HG02678 (cell line): ENCODE results near the gene TAL1.

ENCODE experiments used
- ATAC-seq: cut with Tn5 transposase; IDR thresholded peaks from one replicate; pipeline ENCODE4 v1.9.1; 2021; ENCODE audit warnings: mild to moderate bottlenecking, moderate library complexity; ENCODE audit not compliant: unreplicated experiment

Gene TAL1

DNA sequence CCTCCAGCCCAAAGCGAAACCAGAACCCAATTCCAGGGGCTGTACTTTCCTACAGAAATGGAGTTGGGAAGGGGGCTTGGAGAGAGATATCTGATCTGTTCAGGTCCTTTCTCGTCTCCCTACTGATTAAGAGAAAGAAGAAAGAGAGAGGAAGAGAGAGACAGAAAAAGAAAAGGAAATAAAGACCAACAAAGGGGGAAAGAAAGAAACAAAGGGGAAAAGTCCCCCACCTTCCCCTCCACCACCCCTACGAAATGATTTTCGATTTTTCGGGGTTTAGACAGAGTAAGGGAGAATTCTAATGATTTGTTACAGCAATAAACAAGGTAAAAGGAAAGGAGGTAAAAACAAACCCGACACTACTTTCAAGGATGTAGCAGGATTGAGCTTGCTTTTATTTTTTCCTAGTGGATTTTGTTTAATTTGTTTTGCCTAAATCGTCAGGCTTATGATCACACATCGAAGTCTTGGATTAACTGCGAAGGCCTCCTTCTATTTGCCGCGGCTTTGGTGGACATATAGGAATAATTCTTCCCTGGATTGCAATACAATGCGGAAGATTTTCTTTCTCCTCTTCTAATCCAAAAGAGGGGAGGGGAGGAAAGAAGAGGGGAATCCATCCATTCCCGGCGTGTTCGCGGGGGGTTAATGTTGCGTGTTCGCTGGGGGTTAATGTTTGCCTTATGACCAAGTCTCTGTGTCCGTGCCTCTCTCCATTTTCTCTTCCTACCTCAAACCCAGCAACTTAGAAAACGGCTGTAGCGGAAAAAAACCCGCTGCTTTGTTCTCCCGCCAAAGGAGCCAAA is 1.9 kb downstream of the TAL1 start:
- no peak for ATAC-seq

- ATAC-seq: no peak
These were observed 2.8 kb downstream of the TAL1 start for GRCh38 chr1:47229031-47229885.

DNA sequence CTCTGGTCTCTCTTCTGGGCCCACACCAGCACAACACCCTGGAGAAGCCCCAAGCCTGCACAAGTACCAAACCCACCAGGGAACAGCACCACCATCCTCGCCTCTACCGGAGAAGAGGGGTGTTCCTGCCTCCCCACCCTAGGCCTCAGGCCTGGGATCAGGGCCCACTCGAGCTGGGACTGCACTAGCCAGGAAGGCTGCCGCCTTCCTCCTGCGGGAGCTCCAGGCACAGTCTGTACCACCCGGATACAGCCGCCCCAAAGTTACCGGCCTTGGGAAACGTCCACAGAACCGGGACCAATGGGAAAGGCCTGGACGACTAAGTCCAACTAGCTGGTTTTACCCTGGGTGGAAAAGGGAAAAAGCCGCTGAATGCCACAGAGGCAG is 3.4 kb downstream of the TAL1 start:
- no peak for ATAC-seq

DNA sequence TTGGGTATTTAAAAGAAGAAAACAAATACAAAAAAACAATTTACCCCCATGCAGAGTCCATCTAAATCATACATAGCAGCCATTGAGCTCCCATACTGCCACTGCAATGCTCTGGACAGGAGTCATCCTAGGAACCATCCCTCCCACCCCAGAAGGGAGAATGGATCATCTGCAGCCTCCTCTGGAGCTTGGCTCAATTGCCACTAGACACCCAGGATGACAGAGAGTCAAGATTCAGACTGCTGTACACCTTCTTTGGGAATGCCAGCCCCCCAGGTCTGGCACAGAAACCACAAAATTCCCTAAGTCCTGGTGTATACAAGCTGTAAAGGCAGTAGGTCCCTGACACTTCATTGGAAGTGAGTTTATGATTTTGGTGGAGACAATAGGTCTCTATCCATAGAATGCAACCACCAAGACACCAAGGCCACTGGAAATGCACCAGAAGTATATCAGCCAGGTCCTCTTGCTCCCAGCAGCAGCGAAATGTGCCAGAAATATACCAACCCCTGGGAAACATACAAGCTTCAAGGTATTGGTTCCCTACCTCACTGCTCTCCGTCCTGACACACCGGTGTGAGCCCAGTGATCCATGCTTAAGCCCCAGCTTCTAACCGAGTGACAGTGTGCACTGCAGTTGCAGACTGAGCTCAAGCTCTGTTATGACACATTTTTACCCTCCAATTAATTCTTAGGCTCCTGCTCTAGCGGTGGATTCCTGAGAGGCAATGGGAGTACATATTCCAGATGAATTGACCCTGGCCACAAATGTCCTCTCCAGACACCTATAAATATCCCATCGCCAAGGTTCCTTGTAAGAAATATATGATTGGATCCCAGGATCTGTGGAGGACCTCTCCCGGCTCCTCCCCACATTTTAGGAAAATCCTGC is 4.4 kb downstream of the TAL1 start:
- ATAC-seq: no peak

- ATAC-seq: no peak
These were observed 5.2 kb downstream of the TAL1 start for GRCh38 chr1:47226839-47227215.

DNA sequence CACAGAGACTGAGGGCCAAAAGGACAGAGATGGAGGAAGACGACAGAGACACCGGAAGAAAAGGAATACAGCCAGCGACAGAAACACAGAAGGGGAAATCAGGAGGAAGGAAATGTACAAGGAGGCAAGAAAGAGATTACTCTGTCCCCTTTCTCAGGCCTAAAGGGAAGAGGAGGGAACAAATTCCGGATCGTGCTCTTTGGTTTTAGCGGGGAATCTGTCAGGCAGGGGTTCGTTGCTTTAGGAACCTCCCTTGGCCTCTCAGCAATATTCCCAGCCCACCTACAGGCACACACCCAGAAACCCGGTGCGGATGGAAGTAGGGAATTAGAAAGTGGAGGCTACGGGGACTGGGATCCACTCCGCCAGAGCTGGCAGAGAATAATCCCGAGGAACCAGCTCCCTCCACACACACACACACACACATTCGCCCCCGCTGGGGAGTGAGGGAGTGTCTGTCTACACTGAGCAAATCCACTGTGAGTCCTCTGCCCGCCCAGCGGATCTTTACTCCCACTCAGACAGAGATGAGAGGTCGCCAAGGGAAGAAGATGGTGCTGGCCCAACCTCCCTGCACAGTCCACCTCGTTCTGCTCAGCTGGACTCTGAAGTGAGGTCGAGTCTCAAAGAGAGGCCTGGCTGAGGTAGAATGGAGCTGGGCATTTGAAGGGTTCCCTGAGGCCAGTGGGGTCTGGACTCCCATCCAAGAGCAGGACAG is 5.7 kb downstream of the TAL1 start:
- no peak for ATAC-seq

GRCh38 chr1:47225430-47226100 is 6.5 kb downstream of the TAL1 start:
- ATAC-seq: no peak

- ATAC-seq: no peak
These were observed 7.2 kb downstream of the TAL1 start for GRCh38 chr1:47224676-47225399.

DNA sequence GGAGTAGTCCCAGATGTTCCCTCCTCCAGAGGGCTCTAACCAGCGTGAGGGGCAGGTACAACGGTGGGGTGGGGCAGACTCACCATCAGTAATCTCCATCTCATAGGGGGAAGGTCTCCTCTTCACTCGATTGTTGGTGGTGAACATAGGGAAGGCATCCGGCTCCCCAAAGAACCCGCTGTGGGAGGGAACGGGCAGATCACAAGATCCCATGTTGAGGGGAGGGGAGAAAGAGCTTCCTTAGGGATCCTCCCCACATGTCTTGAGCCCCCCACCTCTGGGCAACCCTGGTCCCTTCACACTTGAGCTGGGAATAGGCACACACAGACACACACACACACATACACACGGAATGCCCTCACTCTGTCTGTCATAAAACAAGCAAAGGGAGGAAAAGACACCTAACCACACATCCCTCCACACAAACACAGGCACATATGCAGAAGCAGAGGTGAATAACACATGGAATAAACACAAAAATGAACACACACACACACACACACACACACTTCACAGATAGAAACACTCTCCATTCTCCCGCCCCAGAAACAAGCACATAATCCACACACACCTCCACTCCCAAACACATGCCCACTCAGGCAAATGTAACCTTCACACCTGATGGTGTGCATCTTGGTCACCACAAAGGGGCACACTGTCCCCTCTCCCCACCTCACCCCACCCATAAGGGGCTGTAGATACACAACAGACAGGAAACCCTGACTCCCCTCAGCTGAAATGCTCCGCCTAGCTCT is 7.9 kb downstream of the TAL1 start:
- no peak for ATAC-seq

DNA sequence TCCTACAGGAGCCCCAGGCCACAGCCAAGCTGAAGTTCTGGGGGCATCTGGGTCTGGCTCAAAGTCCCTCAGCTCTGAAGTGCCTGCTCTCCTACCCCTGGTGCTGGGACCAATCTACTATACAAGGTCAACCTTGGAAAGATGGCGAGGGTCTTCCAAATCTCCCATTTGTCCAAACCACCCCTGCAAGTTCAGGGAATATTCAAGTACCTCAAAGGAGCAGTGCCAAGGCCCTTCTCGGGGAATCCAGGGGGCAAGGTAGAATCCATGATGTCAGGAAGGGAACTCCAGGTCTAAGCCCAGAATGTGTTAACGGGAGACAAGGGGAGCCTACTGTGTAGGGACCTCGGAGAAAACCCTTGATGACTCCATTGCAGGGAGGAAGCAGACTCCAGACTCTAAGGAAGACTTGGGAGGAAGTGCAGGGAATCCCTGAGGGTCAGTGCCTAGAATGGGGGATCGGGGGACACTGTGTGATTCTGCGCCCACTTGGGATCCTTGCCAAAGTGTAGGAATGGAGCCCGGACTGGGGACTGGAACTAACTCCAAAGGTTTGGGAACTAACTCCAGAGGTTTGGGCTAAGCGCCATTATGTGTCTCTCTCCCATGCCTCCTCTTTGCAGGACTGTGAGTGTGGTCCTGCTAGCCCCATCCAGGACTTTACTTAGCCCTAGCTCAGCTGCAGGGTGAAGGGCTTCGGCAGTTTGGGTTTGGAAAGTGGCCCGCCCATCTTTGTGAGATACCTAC is 8.7 kb downstream of the TAL1 start:
- ATAC-seq: no peak

- ATAC-seq: no peak
These were observed 9.5 kb downstream of the TAL1 start for GRCh38 chr1:47222476-47222875.

DNA sequence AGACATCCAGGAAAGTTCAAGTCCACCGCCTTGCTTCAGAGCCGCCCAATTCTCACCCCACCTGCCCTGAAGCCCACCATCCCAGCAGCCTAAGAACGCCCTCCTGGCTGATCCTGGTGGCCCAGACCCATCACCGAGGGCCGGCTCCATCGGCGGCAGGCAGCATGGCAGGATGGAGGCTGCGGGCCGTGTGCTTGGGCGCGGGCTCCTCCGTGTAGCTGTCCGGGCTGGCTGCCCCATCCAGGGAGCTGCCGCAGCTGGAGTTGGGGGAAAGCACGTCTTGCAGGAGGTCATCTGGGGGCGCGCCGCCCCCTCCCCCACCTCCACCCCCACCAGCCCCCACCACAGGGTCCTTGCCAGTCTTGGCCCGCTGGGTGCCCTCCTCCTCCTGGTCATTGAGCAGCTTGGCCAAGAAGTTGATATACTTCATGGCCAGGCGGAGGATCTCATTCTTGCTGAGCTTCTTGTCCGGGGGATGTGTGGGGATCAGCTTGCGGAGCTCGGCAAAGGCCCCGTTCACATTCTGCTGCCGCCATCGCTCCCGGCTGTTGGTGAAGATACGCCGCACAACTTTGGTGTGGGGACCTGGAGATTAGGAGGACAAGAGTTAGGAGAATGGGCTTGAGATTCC is 12.3 kb downstream of the TAL1 start:
- no peak for ATAC-seq

GRCh38 chr1:47219001-47219400 is 13.0 kb downstream of the TAL1 start:
- ATAC-seq: no peak

- no peak for ATAC-seq
These were observed 15.6 kb downstream of the TAL1 start for GRCh38 chr1:47216278-47217059.

DNA sequence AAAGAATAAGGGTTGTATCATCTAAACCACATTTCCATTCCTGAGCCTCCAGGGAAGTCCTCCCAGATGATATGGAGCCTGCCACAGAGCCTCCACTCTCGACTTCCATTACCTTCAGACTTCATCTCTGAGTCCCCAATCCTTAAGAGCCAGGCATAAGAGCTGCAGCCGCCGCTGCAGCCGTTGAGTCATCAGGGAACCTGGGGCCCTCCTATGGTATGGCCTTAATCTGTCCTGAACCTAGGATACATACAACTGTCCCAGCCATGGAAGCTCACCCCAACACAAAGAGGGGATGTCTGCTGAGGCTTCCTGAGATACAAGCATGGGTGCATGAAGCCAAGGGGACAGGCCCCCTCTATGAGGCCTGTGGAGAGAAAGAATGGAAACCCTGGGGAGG is 16.3 kb downstream of the TAL1 start:
- ATAC-seq: no peak

GRCh38 chr1:47214549-47214948 is 17.5 kb downstream of the TAL1 start:
- ATAC-seq: no peak
